ENCODE results near the gene SLC4A4.

Gene SLC4A4

DNA sequence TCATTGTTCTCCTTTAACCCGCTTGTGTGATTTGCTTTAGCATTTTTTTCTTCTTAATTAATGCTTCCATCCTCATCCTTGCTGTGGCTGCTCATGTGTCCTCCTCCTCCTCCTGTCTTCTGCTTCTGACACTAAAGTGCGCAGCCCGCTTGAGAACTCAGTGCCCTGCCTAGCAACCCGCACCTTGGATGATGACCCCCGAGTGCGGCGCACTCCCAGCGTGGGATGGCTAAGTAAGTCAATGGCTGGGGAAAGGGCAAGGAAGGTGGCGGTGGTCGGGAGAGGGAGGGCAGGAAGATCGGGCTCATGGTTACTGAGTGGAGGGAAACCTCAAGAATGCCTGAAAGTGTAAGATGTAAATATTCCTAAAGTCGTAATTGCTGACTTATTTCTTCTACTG, 30.1 kb downstream of the SLC4A4 start:
- Histone ChIP-seq H3K36me3 (ENCODE audit: control insufficient read depth in 2 of 2, insufficient read depth in 1 of 2, low read length in 2 of 2) (no peaks in the 10 kb centered on the region), H3K4me1 (ENCODE audit: control insufficient read depth, insufficient read depth, low read length) (no peaks in the 10 kb centered on the region), H3K27ac (ENCODE audit: extremely low read depth, low read depth, low read length) (no peak overlapping the region), H3K9me3 (ENCODE audit: control insufficient read depth, insufficient read depth, low read depth, low read length) (no peaks in the 10 kb centered on the region), H3K4me3 (ENCODE audit: low read depth, low read length) (no peak overlapping the region)
- ChIA-PET CTCF (no interaction called here), POLR2A (no interaction called here)
- TF ChIP-seq ZNF596 (tag by site-specific recombination; IDR thresholded peaks at IDR 0.05) (no peak), BCL11A (tag by site-specific recombination; IDR thresholded peaks at IDR 0.05; ENCODE audit: low read depth) (no peak), ZNF449 (tag by site-specific recombination; IDR thresholded peaks at IDR 0.05) (no peak), WT1 (tag by site-specific recombination; IDR thresholded peaks at IDR 0.05) (no peak), HOXC10 (CRISPR knock-in tag; IDR thresholded peaks at IDR 0.05) (no peak), ZNF610 (tag by site-specific recombination; IDR thresholded peaks at IDR 0.05; ENCODE audit: borderline replicate concordance) (no peak), ZNF221 (tag by site-specific recombination; IDR thresholded peaks at IDR 0.05; ENCODE audit: borderline replicate concordance) (no peak), ZNF785 (tag by site-specific recombination; IDR thresholded peaks at IDR 0.05) (no peak), ZNF548 (tag by site-specific recombination; IDR thresholded peaks at IDR 0.05) (no peak), ZNF558 (tag by site-specific recombination; IDR thresholded peaks at IDR 0.05) (no peak), ZNF302 (tag by site-specific recombination; IDR thresholded peaks at IDR 0.05; ENCODE audit: low read depth) (no peak), ZNF24 (tag by site-specific recombination; IDR thresholded peaks at IDR 0.05) (no peak), KLF8 (tag by site-specific recombination; IDR thresholded peaks at IDR 0.05) (no peak), ZFHX2 (tag by site-specific recombination; conservative IDR thresholded peaks at IDR 0.05) (no peak), REST (tag by site-specific recombination; IDR thresholded peaks at IDR 0.05) (no peak)
- TF ChIP-seq, protein P1, sequence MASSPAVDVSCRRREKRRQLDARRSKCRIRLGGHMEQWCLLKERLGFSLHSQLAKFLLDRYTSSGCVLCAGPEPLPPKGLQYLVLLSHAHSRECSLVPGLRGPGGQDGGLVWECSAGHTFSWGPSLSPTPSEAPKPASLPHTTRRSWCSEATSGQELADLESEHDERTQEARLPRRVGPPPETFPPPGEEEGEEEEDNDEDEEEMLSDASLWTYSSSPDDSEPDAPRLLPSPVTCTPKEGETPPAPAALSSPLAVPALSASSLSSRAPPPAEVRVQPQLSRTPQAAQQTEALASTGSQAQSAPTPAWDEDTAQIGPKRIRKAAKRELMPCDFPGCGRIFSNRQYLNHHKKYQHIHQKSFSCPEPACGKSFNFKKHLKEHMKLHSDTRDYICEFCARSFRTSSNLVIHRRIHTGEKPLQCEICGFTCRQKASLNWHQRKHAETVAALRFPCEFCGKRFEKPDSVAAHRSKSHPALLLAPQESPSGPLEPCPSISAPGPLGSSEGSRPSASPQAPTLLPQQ (tag by site-specific recombination; IDR thresholded peaks at IDR 0.05) = no peak

GRCh38 chr4:71369536-71369935, 30.7 kb downstream of the SLC4A4 start:
- no peak overlapping the region for H3K27ac ChIP-seq (ENCODE audit: extremely low read depth, low read depth, low read length)
- ChIA-PET POLR2A (no interaction called here), CTCF (interaction anchor here (0.7 kb wide), 1 partner anchor 110 kb away, joined by 3 read pairs; no protein-coding TSS in a partner anchor)
- H3K4me1 ChIP-seq (ENCODE audit: control insufficient read depth, insufficient read depth, low read length) = no peaks in the 10 kb centered on the region
- TF ChIP-seq ZBTB20 (tag by site-specific recombination; IDR thresholded peaks at IDR 0.05) (no peak), ZNF140 (tag by site-specific recombination; IDR thresholded peaks at IDR 0.05) (no peak), ZNF146 (tag by site-specific recombination; IDR thresholded peaks at IDR 0.05) (no peak), ZNF610 (tag by site-specific recombination; IDR thresholded peaks at IDR 0.05; ENCODE audit: borderline replicate concordance) (no peak), HIC1 (tag by site-specific recombination; IDR thresholded peaks at IDR 0.05) (no peak)
- H3K9me3 ChIP-seq (ENCODE audit: control insufficient read depth, insufficient read depth, low read depth, low read length) = no peaks in the 10 kb centered on the region
- H3K4me3 ChIP-seq (ENCODE audit: low read depth, low read length) = no peak overlapping the region
- no peaks in the 10 kb centered on the region for H3K36me3 ChIP-seq (ENCODE audit: control insufficient read depth in 2 of 2, insufficient read depth in 1 of 2, low read length in 2 of 2)

Measured in HEK293 (cell line).